ENCODE results near the gene TSHZ3. TPM values are rescaled to one million over a fixed set of nuclear protein-coding genes. Genes with fewer than 3 reads are reported as not detected.

TSHZ3 gene
- total and polyA plus RNA-seq, 4 donors: 1.9 to 12.9 (median 7.0) TPM

DNA sequence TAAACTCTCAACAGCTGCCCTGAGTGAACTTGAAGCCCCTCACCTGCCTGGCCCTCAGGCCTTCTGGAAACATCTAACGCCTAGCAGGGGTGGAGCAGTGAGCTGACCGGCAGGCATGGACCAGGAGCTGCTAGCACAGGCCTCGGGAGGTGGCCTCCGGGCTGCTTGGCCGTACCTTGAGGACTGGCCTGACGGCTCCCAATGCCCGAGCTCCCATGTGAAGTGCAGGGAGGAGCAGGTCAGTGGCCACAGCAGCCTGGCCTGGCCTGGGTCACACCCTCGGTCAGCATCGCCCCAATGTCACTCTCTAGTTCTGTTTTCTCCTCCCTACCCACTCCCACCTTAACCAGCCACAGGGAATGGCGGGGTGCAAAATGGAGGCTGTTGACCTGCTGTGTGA lies 19.0 kb downstream of the TSHZ3 start:
- peaks cover 0 to 3% (median 0%) of the 10 kb centered on the region in 4 donors for H3K36me3 ChIP-seq (ENCODE audit: control insufficient read depth in 4 of 4, insufficient read depth in 4 of 4, low read length in 4 of 4)
- WGBS, 2 donors: 90 to 96% methylated on average over 10 of the region's 10 CpGs
- H3K27me3 ChIP-seq (ENCODE audit: control insufficient read depth in 3 of 3, insufficient read depth in 3 of 3, low read length in 2 of 3): peaks cover 0 to 12% (median 0%) of the 10 kb centered on the region in 3 donors
- ATAC-seq (ENCODE audit: insufficient read depth, low FRiP score): no peak
- DNase-seq: no peak
- H3K4me3 ChIP-seq: no peak overlapping the region
- H3K4me1 ChIP-seq (ENCODE audit: control insufficient read depth in 5 of 5, insufficient read depth in 5 of 5, low read length in 5 of 5): peaks cover 0 to 73% (median 2%) of the 10 kb centered on the region in 5 donors
- no peak overlapping the region for H3K9ac ChIP-seq (ENCODE audit: insufficient read depth in 1 of 2, low read length in 2 of 2)
- H3K9me3 ChIP-seq (ENCODE audit: control insufficient read depth in 4 of 4, insufficient read depth in 3 of 4, low read length in 3 of 4): no peaks in the 10 kb centered on the region
- no peak overlapping the region for H3K27ac ChIP-seq (ENCODE audit: low read depth in 1 of 2, low read length in 1 of 2)
- TF ChIP-seq, protein P1, sequence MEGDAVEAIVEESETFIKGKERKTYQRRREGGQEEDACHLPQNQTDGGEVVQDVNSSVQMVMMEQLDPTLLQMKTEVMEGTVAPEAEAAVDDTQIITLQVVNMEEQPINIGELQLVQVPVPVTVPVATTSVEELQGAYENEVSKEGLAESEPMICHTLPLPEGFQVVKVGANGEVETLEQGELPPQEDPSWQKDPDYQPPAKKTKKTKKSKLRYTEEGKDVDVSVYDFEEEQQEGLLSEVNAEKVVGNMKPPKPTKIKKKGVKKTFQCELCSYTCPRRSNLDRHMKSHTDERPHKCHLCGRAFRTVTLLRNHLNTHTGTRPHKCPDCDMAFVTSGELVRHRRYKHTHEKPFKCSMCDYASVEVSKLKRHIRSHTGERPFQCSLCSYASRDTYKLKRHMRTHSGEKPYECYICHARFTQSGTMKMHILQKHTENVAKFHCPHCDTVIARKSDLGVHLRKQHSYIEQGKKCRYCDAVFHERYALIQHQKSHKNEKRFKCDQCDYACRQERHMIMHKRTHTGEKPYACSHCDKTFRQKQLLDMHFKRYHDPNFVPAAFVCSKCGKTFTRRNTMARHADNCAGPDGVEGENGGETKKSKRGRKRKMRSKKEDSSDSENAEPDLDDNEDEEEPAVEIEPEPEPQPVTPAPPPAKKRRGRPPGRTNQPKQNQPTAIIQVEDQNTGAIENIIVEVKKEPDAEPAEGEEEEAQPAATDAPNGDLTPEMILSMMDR (IDR thresholded peaks at IDR 0.05; ENCODE audit: control extremely low read depth, extremely low read depth): no peak

DNA sequence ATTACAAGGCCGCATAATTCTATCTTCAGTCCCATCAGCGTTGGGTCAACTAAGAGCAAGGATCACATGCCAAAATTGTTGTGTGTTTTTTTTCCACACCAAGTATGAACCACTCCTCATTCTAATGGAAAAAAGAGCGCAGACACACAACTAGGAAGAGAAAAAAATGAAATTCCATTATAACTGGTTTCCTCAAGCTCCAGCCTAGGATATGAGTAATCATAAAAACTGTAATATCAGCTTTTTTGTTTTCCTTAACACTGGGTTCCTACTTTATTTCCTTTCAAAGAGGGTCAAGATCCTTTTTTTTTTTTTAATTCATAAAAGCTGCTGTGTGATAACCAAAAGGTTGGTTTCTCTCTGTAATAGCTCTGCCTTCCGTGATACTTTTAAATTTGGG lies 19.4 kb downstream of the TSHZ3 start:
- Histone ChIP-seq H3K4me1 (ENCODE audit: control insufficient read depth in 5 of 5, insufficient read depth in 5 of 5, low read length in 5 of 5) (peaks cover 0 to 69% (median 2%) of the 10 kb centered on the region in 5 donors), H3K9me3 (ENCODE audit: control insufficient read depth in 4 of 4, insufficient read depth in 3 of 4, low read length in 3 of 4) (no peaks in the 10 kb centered on the region), H3K27me3 (ENCODE audit: control insufficient read depth in 3 of 3, insufficient read depth in 3 of 3, low read length in 2 of 3) (peaks cover 0 to 12% (median 0%) of the 10 kb centered on the region in 3 donors), H3K27ac (ENCODE audit: low read depth in 1 of 2, low read length in 1 of 2) (no peak overlapping the region), H3K9ac (ENCODE audit: insufficient read depth in 1 of 2, low read length in 2 of 2) (no peak overlapping the region), H3K4me3 (no peak overlapping the region), H3K36me3 (ENCODE audit: control insufficient read depth in 4 of 4, insufficient read depth in 4 of 4, low read length in 4 of 4) (no peaks in the 10 kb centered on the region)
- 82 to 89% methylated on average over 4 of the region's 4 CpGs for WGBS, 2 donors
- no peak for ATAC-seq (ENCODE audit: insufficient read depth, low FRiP score)
- TF ChIP-seq, protein P1 (IDR thresholded peaks at IDR 0.05; ENCODE audit: control extremely low read depth, extremely low read depth): no peak
- DNase-seq: no peak

DNA sequence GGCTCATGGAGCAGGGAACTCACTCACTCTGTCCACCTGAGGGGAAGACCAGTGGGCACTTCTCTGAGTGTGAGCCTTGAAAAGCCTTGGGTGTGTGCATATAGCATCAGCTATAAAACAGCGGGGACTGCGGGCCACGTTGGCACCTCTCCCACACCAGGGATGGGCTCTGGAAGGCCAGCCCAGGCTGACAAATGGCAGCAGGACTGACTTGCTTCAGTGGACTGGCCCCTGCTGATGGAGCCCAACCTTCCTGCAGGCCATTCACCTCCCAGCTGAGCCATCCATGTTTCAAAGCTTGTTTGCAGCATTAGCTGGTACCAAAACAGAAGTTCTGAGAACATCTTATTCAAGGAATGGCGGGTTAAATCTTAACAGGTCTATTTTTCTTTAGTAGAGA lies 21.0 kb downstream of the TSHZ3 start:
- H3K9ac ChIP-seq (ENCODE audit: insufficient read depth in 1 of 2, low read length in 2 of 2): no peak overlapping the region
- H3K9me3 ChIP-seq (ENCODE audit: control insufficient read depth in 4 of 4, insufficient read depth in 3 of 4, low read length in 3 of 4): no peaks in the 10 kb centered on the region
- DNase-seq: no peak
- TF ChIP-seq, protein P1 (IDR thresholded peaks at IDR 0.05; ENCODE audit: control extremely low read depth, extremely low read depth): no peak
- ATAC-seq (ENCODE audit: insufficient read depth, low FRiP score): no peak
- WGBS, 2 donors: 94 to 99% methylated on average over 4 of the region's 4 CpGs
- no peak overlapping the region for H3K4me3 ChIP-seq
- no peaks in the 10 kb centered on the region for H3K36me3 ChIP-seq (ENCODE audit: control insufficient read depth in 4 of 4, insufficient read depth in 4 of 4, low read length in 4 of 4)
- peaks cover 0 to 10% (median 0%) of the 10 kb centered on the region in 3 donors for H3K27me3 ChIP-seq (ENCODE audit: control insufficient read depth in 3 of 3, insufficient read depth in 3 of 3, low read length in 2 of 3)
- H3K4me1 ChIP-seq (ENCODE audit: control insufficient read depth in 5 of 5, insufficient read depth in 5 of 5, low read length in 5 of 5): peaks cover 0 to 65% (median 6%) of the 10 kb centered on the region in 5 donors
- H3K27ac ChIP-seq (ENCODE audit: low read depth in 1 of 2, low read length in 1 of 2): no peak overlapping the region

All from lung (tissue), 12 donors.